Neural cell (in vitro differentiated cells): ENCODE data around the gene RBM48. TPM values are rescaled to one million over a fixed set of nuclear protein-coding genes. Genes with fewer than 3 reads are reported as not detected.
"Not testable (repeated sequence)": the region's sequence is repeated elsewhere in the genome, so short reads cannot be mapped to it uniquely, and the experiment has no call there.

ENCODE experiments used
- H2AFZ ChIP-seq: fragments of 200-600, 300-800 bp; sonication (generic), shearing (Covaris generic); 2 replicates; pipeline ENCODE4 v1.6.0; 2014; ENCODE audit warnings: low read depth, mild to moderate bottlenecking, antibody characterized with exemption, low read length, moderate library complexity
- H3F3A ChIP-seq: fragments of 200-600 bp; shearing (Covaris generic); 2 replicates; pipeline ENCODE4 v1.6.1; 2016; ENCODE audit warnings: mild to moderate bottlenecking, moderate library complexity, mixed read lengths, antibody characterized with exemption, low read length; ENCODE audit not compliant: insufficient read depth, poor library complexity, severe bottlenecking
- H3K27ac ChIP-seq: fragments of 200-600, 300-800 bp; sonication (generic), shearing (Covaris generic); 2 replicates; pipeline ENCODE4 v1.5.1; 2014; ENCODE audit warnings: mild to moderate bottlenecking, low read length, moderate library complexity
- H3K27me3 ChIP-seq: fragments of 300-800, 200-600 bp; sonication (generic), shearing (Covaris generic); 2 replicates; pipeline ENCODE4 v1.6.0; 2014; ENCODE audit warnings: mild to moderate bottlenecking, low read depth, low read length, moderate library complexity; ENCODE audit not compliant: insufficient read depth
- H3K36me3 ChIP-seq: fragments of 300-800, 200-600 bp; sonication (generic), shearing (Covaris generic); 2 replicates; pipeline ENCODE4 v1.5.1; 2014; ENCODE audit warnings: mild to moderate bottlenecking, antibody characterized with exemption, low read length, moderate library complexity; ENCODE audit not compliant: insufficient read depth
- H3K4me2 ChIP-seq: fragments of 300-800, 200-600 bp; sonication (generic), shearing (Covaris generic); 2 replicates; pipeline ENCODE4 v1.6.0; 2014; ENCODE audit warnings: mild to moderate bottlenecking, low read length
- H3K4me3 ChIP-seq: fragments of 300-800, 200-600 bp; sonication (generic), shearing (Covaris generic); 2 replicates; pipeline ENCODE4 v1.5.1; 2014; ENCODE audit warnings: mild to moderate bottlenecking, low read length, moderate library complexity
- H3K79me2 ChIP-seq: fragments of 200-600 bp; shearing (Covaris generic); replicated peaks from 2 replicates; pipeline ENCODE4 v1.6.0; 2014; ENCODE audit warnings: mild to moderate bottlenecking, low read length, moderate library complexity; ENCODE audit not compliant: insufficient read depth
- H3K9ac ChIP-seq: fragments of 300-800, 200-600 bp; sonication (generic), shearing (Covaris generic); 2 replicates; pipeline ENCODE4 v1.6.1; 2016; ENCODE audit warnings: mild to moderate bottlenecking, low read length, mixed read lengths
- H3K9me2 ChIP-seq: fragments of 200-600 bp; shearing (Covaris generic); 2 replicates; pipeline ENCODE4 v1.6.1; 2016; ENCODE audit warnings: mild to moderate bottlenecking, low read length, mixed read lengths; ENCODE audit not compliant: insufficient read depth
- H3K9me3 ChIP-seq: fragments of 200-600, 300-800 bp; sonication (generic), shearing (Covaris generic); 2 replicates; pipeline ENCODE4 v1.6.1; 2016; ENCODE audit warnings: mild to moderate bottlenecking, mixed run types, low read length, moderate library complexity, mixed read lengths
- H4K20me1 ChIP-seq: fragments of 200-600 bp; shearing (Covaris generic); 2 replicates; pipeline ENCODE4 v1.6.1; 2016; ENCODE audit warnings: mild to moderate bottlenecking, mixed run types; ENCODE audit not compliant: insufficient read depth
- CTCF ChIP-seq: fragments of 450-650 bp; IDR thresholded peaks from 2 replicates; pipeline ENCODE4 v1.5.1; 2014; ENCODE audit warnings: antibody characterized with exemption, mild to moderate bottlenecking, moderate library complexity; ENCODE audit not compliant: poor library complexity, severe bottlenecking
- EP300 ChIP-seq: fragments of 450-650 bp; conservative IDR thresholded peaks from 2 replicates; pipeline ENCODE4 v1.6.1; 2014; ENCODE audit warnings: antibody characterized with exemption, mild to moderate bottlenecking, moderate library complexity; ENCODE audit not compliant: poor library complexity, severe bottlenecking
- EZH2 ChIP-seq: fragments of 200-600, 300-800 bp; shearing (Covaris generic), sonication (generic); IDR thresholded peaks from 2 replicates; pipeline ENCODE4 v1.6.1; 2014; ENCODE audit warnings: antibody characterized with exemption, low read length, borderline replicate concordance, mild to moderate bottlenecking; ENCODE audit not compliant: insufficient read depth, poor library complexity, severe bottlenecking
- MXI1 ChIP-seq: fragments of 450-650 bp; conservative IDR thresholded peaks from 2 replicates; pipeline ENCODE4 v1.6.1; 2014; ENCODE audit warnings: antibody characterized with exemption, mild to moderate bottlenecking; ENCODE audit not compliant: poor library complexity, severe bottlenecking
- POLR2AphosphoS5 ChIP-seq: IDR thresholded peaks from 2 replicates; pipeline ENCODE4 v1.6.1; 2012
- RAD21 ChIP-seq: fragments of 450-650 bp; conservative IDR thresholded peaks from 2 replicates; pipeline ENCODE4 v1.6.1; 2014; ENCODE audit warnings: antibody characterized with exemption, mild to moderate bottlenecking, moderate library complexity
- REST ChIP-seq: IDR thresholded peaks from 2 replicates; pipeline ENCODE4 v1.6.1; 2012; ENCODE audit warnings: borderline replicate concordance
- SMC3 ChIP-seq: fragments of 450-650 bp; conservative IDR thresholded peaks from 2 replicates; pipeline ENCODE4 v1.6.1; 2014; ENCODE audit warnings: antibody characterized with exemption, mild to moderate bottlenecking, moderate library complexity; ENCODE audit not compliant: poor library complexity
- TAF1 ChIP-seq: IDR thresholded peaks from 2 replicates; pipeline ENCODE4 v1.6.1; 2012; ENCODE audit warnings: low read depth
- polyA minus RNA-seq: library from RNA; depleted of rRNA, polyadenylated mRNA; stranded (reverse); fragments of >200 nt; gene quantifications from 2 replicates; pipeline ENCODE4 v1.2.3, GENCODE V29; 2014
- polyA plus RNA-seq: library from polyadenylated mRNA; depleted of rRNA; stranded (reverse); fragments of >200 nt; gene quantifications from 2 replicates; pipeline ENCODE4 v1.2.3, GENCODE V29; 2014

The RBM48 gene
- polyA plus RNA-seq (20.2 and 26.4 TPM in 2 replicates), polyA minus RNA-seq (34.8 and 39.4 TPM in 2 replicates)

- Histone ChIP-seq H3K79me2 (peaks cover 28% of the 10 kb centered on the region), H2AFZ (peak within 1 kb of the TSS; percentile 95), H3K9me3 (no peaks in the 10 kb centered on the region), H3K27ac (peak within 1 kb of the TSS; percentile 84), H3K9ac (peak within 1 kb of the TSS; percentile 84), H3K4me3 (peak within 1 kb of the TSS; percentile 98), H3K4me2 (peak within 1 kb of the TSS; percentile 99), H3K36me3 (peaks cover 4% of the 10 kb centered on the region), H4K20me1 (no peaks in the 10 kb centered on the region), H3K27me3 (no peaks in the 10 kb centered on the region), H3F3A (no peaks in the 10 kb centered on the region), H3K9me2 (no peaks in the 10 kb centered on the region)
- TF ChIP-seq EP300 (peak; percentile 38), REST (peak; percentile 36), MXI1 (peak; percentile 80), SMC3 (no peak), EZH2 (no peak), CTCF (peak; percentile 77), POLR2AphosphoS5 (peak; percentile 83), RAD21 (peak; percentile 31), TAF1 (peak; percentile 52)
Measured at GRCh38 chr7:92528188-92528957, at the start of gene RBM48, which contains the start of gene PEX1. RBM48 (plus strand) TSS chr7:92528795; CDS start chr7:92528814, 19 bp downstream. PEX1 (minus strand) TSS chr7:92528520; CDS start chr7:92528435, 85 bp downstream.

DNA sequence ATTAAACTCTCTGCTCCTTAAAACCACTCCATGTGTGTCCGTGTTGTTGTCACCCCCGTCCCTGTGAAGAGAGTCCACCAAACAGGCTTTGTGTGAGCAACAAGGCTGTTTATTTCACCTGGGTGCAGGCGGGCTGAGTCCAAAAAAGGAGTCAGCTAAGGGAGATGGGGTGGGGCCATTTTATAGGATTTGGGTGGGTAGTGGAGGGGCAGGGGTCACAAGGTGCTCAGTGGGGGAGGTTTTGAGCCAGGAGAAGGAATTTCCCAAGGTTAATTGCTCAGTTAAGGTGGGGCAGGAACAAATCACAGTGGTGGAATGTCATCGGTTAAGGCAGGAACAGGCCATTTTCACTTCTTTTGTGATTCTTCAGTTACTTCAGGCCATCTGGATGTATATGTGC lies 49.4 kb upstream of the RBM48 start:
- H4K20me1 ChIP-seq, H2AFZ ChIP-seq, H3F3A ChIP-seq, H3K4me2 ChIP-seq, H3K9ac ChIP-seq, H3K27ac ChIP-seq, H3K4me3 ChIP-seq, H3K79me2 ChIP-seq, H3K9me2 ChIP-seq, H3K9me3 ChIP-seq, H3K27me3 ChIP-seq, H3K36me3 ChIP-seq: not testable (repeated sequence)

- peaks cover 12% of the 10 kb centered on the region for H3K36me3 ChIP-seq
- not testable (repeated sequence) for H3K27ac ChIP-seq, H2AFZ ChIP-seq, H3K79me2 ChIP-seq, H3F3A ChIP-seq, H4K20me1 ChIP-seq, H3K27me3 ChIP-seq, H3K9me3 ChIP-seq, H3K4me2 ChIP-seq, H3K4me3 ChIP-seq, H3K9ac ChIP-seq, H3K9me2 ChIP-seq
Measured at GRCh38 chr7:92483624-92484023, 45.0 kb upstream of the RBM48 start.

- H3K4me3 ChIP-seq, H3K9ac ChIP-seq, H2AFZ ChIP-seq: not testable (repeated sequence)
Measured at GRCh38 chr7:92484226-92484625, 44.4 kb upstream of the RBM48 start.

More at GRCh38 chr7:92484226-92484625, 44.4 kb upstream of the RBM48 start:
- H3F3A ChIP-seq, H4K20me1 ChIP-seq, H3K79me2 ChIP-seq, H3K4me2 ChIP-seq, H3K27me3 ChIP-seq, H3K27ac ChIP-seq, H3K9me2 ChIP-seq, H3K9me3 ChIP-seq: not testable (repeated sequence)
- peaks cover 15% of the 10 kb centered on the region for H3K36me3 ChIP-seq
